AG20443 (cell line): Measurements from ENCODE around the gene GLRA1.
"Not testable (repeated sequence)": the region's sequence is repeated elsewhere in the genome, so short reads cannot be mapped to it uniquely, and the experiment has no call there.

ENCODE experiments used
- DNase-seq: peaks from one replicate; pipeline ENCODE4 v3.0.0; 2012; ENCODE audit warnings: low spot score, mixed read lengths

GLRA1 gene

GRCh38 chr5:151819830-151820229 lies 104.8 kb downstream of the GLRA1 start:
- DNase-seq = no peak

GRCh38 chr5:151815051-151815450 lies 109.6 kb downstream of the GLRA1 start:
- DNase-seq = no peak

- DNase-seq = no peak
Measured at GRCh38 chr5:151812757-151813309, 111.8 kb downstream of the GLRA1 start.

GRCh38 chr5:151811593-151812321 lies 112.9 kb downstream of the GLRA1 start:
- DNase-seq = peak; percentile 57

GRCh38 chr5:151810897-151811296 lies 113.8 kb downstream of the GLRA1 start:
- DNase-seq = no peak

- DNase-seq = no peak
Measured at GRCh38 chr5:151810449-151810848, 114.2 kb downstream of the GLRA1 start.

GRCh38 chr5:151808451-151809169 lies 116.0 kb downstream of the GLRA1 start:
- no peak for DNase-seq

- peak; percentile 72 for DNase-seq
Measured at GRCh38 chr5:151805414-151806223, 119.0 kb downstream of the GLRA1 start.

GRCh38 chr5:151800532-151800931 lies 124.1 kb downstream of the GLRA1 start:
- no peak for DNase-seq

GRCh38 chr5:151799407-151799806 lies 125.2 kb downstream of the GLRA1 start:
- DNase-seq = no peak

- no peak for DNase-seq
Measured at GRCh38 chr5:151798674-151799073, 126.0 kb downstream of the GLRA1 start.

- DNase-seq = no peak
Measured at GRCh38 chr5:151795426-151795825, 129.2 kb downstream of the GLRA1 start.

- DNase-seq = no peak
Measured at GRCh38 chr5:151793358-151793757, 131.3 kb downstream of the GLRA1 start.

GRCh38 chr5:151787817-151788216 lies 136.8 kb downstream of the GLRA1 start:
- no peak for DNase-seq

GRCh38 chr5:151786468-151786867 lies 138.2 kb downstream of the GLRA1 start:
- no peak for DNase-seq

- no peak for DNase-seq
Measured at GRCh38 chr5:151784141-151784540, 140.5 kb downstream of the GLRA1 start.

- not testable (repeated sequence) for DNase-seq
Measured at GRCh38 chr5:151783664-151784063, 141.0 kb downstream of the GLRA1 start.

GRCh38 chr5:151781201-151781600 lies 143.4 kb downstream of the GLRA1 start:
- DNase-seq = no peak

- DNase-seq = no peak
Measured at GRCh38 chr5:151780348-151780747, 144.3 kb downstream of the GLRA1 start.

- no peak for DNase-seq
Measured at GRCh38 chr5:151779531-151780125, 145.0 kb downstream of the GLRA1 start.

GRCh38 chr5:151775025-151775606 lies 149.5 kb downstream of the GLRA1 start:
- DNase-seq = no peak

- DNase-seq = no peak
Measured at GRCh38 chr5:151773951-151774350, 150.7 kb downstream of the GLRA1 start.
